SIG-M5 treated with dmso at 0.1 percent for 504 hours (cell line): Measurements from ENCODE around the gene MEIS2.
A peak's percentile ranks its signal among the peaks of the same experiment; 100 is the strongest.

Source experiments
- DNase-seq: peaks from one replicate; lab custom pipeline; 2025; ENCODE audit not compliant: unreplicated experiment; lab: John Stamatoyannopoulos, UW

MEIS2 gene

DNA sequence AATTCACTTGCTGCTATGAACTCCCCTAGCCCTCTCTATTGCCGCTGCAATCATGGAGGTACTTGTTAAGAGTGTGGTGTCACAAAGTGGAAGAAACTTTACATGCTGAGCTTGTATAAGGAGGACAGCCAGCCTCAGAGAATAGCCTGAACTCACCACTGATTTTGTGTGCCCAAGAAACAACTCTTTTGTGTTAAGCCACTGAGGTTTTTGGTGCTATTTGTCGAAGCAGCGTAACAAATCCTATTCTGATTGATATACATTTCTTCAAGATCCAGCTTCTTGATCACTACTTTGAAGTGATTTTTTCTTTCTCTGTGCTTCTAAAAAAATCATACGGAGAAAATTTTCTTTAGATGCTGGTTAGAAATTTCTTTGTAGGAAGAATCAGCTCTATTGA, 132.4 kb downstream of the MEIS2 start:
- no peak for DNase-seq

DNA sequence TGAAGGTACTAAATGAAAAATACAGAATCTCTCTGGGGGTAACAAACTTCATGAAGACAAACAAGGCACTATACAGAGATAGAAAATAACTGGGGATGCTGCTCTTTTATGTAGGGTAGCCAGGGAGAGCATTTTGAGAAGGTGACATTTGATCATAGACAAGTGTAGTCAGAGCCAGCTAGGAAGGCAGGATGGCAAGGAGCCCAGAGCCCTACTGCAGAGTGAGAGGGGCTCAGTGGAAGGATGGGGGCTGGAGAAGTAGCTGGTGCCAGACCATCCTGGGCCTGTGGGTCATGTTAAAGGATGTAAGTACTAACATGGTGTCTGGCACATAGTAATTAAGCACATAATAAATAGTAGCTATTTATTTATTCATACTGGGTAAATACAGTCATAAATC, 133.6 kb downstream of the MEIS2 start:
- no peak for DNase-seq

GRCh38 chr15:36965570-36966342, 134.6 kb downstream of the MEIS2 start:
- no peak for DNase-seq

DNA sequence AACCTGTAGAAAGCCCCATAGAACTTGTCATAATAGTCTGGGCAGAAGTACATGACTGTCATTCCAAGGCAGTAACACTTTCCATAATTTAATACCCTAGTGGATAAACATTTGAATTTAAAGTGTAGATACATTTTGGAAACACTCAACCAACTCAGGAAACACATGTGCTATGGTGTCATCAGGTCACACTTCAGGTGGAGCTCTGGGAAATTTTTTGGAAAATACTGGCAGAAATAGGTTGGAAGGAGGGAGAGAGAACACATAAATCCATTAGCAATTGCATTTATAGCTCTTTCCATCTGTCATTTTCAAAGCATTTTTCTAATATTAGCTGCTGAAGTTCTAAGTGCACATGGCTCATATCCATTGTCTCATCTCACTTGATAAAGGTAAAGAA, 135.7 kb downstream of the MEIS2 start:
- no peak for DNase-seq

GRCh38 chr15:36961956-36962355, 138.4 kb downstream of the MEIS2 start:
- DNase-seq = no peak

GRCh38 chr15:36960947-36961227, 139.5 kb downstream of the MEIS2 start:
- no peak for DNase-seq

- peak; percentile 32 for DNase-seq
Observed at GRCh38 chr15:36960179-36960946, 140.0 kb downstream of the MEIS2 start.

GRCh38 chr15:36959746-36960145, 140.6 kb downstream of the MEIS2 start:
- DNase-seq = no peak

- DNase-seq = no peak
Observed at GRCh38 chr15:36958606-36959005, 141.7 kb downstream of the MEIS2 start.

GRCh38 chr15:36954486-36954885, 145.9 kb downstream of the MEIS2 start:
- no peak for DNase-seq

DNA sequence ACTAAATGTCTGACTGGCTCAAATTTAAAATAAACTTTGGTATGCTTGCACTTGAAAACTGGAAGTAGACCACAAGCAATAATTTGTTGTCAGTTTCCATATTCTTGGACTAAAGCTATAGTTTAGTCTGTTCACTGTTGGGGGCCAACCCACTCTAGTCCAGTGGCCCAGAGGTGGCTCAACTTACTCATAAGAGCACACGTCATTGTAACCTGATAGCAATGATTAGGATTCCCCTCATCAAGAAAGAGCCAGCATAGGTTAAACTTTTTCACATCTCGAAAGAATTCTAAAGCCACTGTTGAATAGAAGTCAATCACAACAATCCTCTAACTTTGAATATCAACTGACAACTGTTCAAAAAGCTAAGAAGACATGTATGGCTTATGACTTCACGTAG, 147.0 kb downstream of the MEIS2 start:
- no peak for DNase-seq

DNA sequence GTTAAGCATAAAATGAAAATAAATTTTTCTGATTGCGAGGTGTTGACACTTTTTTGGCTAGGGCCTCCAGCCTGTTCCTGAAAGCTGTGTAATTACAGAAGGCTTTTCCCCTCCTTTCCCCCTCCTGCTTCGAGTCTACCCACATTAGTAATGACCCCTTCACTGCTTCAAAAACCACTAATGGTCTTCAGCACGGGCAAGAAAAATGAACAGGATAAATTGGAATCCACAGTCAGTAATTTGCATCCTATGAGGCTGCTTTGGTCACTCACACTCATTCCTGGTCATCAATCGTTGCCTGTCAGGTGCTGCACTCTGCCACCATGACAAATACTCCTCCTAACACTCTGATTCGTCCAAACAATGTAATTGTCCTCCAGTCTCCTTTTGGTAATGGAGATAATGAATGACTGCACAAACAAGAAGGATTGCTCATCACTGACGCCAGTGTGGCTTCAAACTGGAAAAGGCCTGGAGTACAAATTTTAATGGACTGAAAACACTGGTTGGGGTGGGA, 148.6 kb downstream of the MEIS2 start:
- DNase-seq = no peak

DNA sequence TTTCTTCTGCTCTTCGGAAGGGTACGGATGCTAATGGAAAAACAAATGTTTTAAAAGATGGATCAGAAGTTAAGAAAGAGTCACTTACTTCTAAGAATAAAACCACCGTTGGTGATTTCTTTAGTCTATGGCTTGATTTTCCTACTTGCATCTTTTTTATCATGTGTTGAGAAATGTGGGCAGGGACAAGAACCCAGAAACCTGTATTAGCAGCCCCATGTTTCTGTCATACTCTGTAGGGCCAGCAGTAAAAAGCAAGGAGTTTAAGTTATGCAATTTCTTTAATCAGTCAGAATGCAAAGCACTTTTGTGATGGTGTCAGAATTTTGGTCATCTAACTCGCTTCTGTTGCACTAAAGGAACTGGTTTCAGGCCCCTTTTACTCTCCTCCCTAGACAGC, 150.0 kb downstream of the MEIS2 start:
- DNase-seq = no peak

DNA sequence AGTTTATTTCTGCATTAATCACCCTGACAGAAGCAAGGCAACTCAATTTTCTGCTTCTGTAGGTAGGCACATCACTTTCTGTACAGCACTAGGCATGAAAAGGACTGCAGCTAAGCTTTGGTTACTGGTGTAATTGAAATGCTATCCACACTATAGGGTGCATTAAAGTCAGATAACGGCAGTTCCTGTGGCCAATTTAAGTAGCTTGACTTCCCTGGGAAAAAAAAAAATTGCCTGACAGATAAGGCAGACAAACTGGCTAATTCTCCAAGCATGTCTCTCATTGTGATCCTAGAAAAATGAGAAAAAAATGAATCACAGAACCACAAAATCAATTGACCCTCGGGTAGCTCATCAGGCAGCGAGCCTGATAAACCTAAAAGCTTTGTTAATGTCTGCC, 151.4 kb downstream of the MEIS2 start:
- no peak for DNase-seq

DNA sequence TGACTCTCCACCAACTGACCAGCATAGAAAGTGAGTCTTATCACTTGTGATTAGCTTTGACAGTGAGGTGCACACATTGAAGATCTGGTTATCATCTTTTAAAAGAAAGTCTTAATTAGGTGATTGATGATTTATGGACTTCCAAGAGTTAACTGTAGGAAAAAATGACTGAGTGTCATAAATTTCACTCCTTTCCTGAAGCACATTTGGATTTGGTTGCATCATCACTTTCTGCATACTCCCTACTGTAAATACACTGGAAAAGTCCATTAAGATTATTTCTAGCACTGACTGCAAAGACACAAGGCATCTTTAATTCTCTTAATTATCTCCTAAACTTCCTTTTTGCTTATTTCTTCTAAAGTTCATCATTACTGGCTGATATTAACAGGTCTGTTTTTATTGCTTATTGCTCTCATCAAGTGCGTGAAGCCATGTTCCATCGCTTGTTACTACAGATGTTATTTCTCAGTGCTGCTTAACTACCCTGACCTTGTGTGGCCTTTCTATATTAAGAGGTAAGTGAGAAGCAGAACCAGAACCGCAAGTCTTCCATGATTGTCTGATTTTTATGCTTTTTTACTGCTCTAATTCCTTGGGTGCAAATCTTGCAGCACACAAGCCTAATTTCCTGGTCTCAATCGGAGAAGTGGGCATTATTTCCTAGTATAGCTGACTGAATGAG, 153.2 kb downstream of the MEIS2 start:
- DNase-seq = no peak

DNA sequence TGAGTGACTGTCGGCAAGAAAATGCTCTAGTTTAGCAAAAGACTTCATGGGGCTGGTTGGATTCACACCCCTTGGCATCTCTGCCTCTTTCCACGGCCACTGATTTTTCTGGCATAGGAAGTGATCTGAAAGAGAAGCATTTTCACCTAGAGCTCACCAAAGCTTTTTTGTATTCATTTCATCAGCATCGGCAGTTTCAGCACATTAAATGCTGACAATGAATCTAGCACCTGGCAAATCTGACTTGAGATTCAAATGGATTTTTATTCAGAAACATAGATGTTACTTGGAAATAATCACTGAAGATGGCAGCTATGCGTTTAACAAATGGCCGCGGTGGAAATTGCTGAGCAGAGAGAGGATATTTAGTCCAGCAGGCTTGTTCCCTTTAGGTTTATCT, 155.9 kb downstream of the MEIS2 start:
- no peak for DNase-seq

GRCh38 chr15:36943508-36944361, 156.6 kb downstream of the MEIS2 start:
- DNase-seq = no peak

- DNase-seq = no peak
Observed at GRCh38 chr15:36942248-36942827, 158.0 kb downstream of the MEIS2 start.

- DNase-seq = no peak
Observed at GRCh38 chr15:36941798-36942197, 158.6 kb downstream of the MEIS2 start.

- DNase-seq = no peak
Observed at GRCh38 chr15:36940636-36941260, 159.6 kb downstream of the MEIS2 start.
